NK-92 treated with Interleukin-12 subunit alpha and Interleukin-12 subunit beta, amount 100 ng/mL, for 24 hours (cell line): ENCODE measurements around the gene P2RY1.

Source experiments
- DNase-seq: peaks from one replicate; lab custom pipeline; 2025; lab: John Stamatoyannopoulos, UW

The P2RY1 gene

GRCh38 chr3:152834776-152835600, at the start of gene P2RY1:
TSS of gene P2RY1 (plus strand) at chr3:152835131. CDS start at chr3:152835783, 652 bp downstream.
- DNase-seq: no peak

GRCh38 chr3:152786977-152787681, 47.8 kb upstream of the P2RY1 start:
- no peak for DNase-seq

GRCh38 chr3:152790651-152791387, 44.1 kb upstream of the P2RY1 start:
- no peak for DNase-seq

GRCh38 chr3:152793969-152794368, 41.0 kb upstream of the P2RY1 start:
- no peak for DNase-seq

GRCh38 chr3:152797751-152798432, 37.0 kb upstream of the P2RY1 start:
- DNase-seq: no peak

GRCh38 chr3:152811974-152812760, 22.8 kb upstream of the P2RY1 start:
- no peak for DNase-seq

GRCh38 chr3:152817400-152817799, 17.5 kb upstream of the P2RY1 start:
- no peak for DNase-seq

GRCh38 chr3:152818027-152818426, 16.9 kb upstream of the P2RY1 start:
- no peak for DNase-seq

- DNase-seq: no peak
These were observed 11.8 kb upstream of the P2RY1 start for GRCh38 chr3:152823173-152823572.

- no peak for DNase-seq
These were observed 11.2 kb upstream of the P2RY1 start for GRCh38 chr3:152823781-152824180.

- DNase-seq: no peak
These were observed 9.4 kb upstream of the P2RY1 start for GRCh38 chr3:152825566-152825965.

- DNase-seq: no peak
These were observed 8.5 kb upstream of the P2RY1 start for GRCh38 chr3:152826476-152826875.

GRCh38 chr3:152827313-152827712, 7.6 kb upstream of the P2RY1 start:
- DNase-seq: no peak

- no peak for DNase-seq
These were observed 6.7 kb upstream of the P2RY1 start for GRCh38 chr3:152828075-152828840.

- no peak for DNase-seq
These were observed 4.7 kb upstream of the P2RY1 start for GRCh38 chr3:152830245-152830644.

GRCh38 chr3:152832046-152832445, 2.9 kb upstream of the P2RY1 start:
- no peak for DNase-seq

GRCh38 chr3:152833089-152833488, 1.8 kb upstream of the P2RY1 start:
- DNase-seq: no peak

GRCh38 chr3:152834191-152834775, 648 bp upstream of the P2RY1 start:
- no peak for DNase-seq

- no peak for DNase-seq
These were observed 721 bp downstream of the P2RY1 start for GRCh38 chr3:152835601-152836102.

- DNase-seq: no peak
These were observed 1.3 kb downstream of the P2RY1 start for GRCh38 chr3:152836269-152836668.
